HG03432 (cell line): ENCODE results near the gene SDSL.

Experiments
- ATAC-seq: cut with Tn5 transposase; IDR thresholded peaks from one replicate; pipeline ENCODE4 v1.9.1; 2021; ENCODE audit warnings: mild to moderate bottlenecking, moderate library complexity; ENCODE audit not compliant: unreplicated experiment

Gene SDSL

DNA sequence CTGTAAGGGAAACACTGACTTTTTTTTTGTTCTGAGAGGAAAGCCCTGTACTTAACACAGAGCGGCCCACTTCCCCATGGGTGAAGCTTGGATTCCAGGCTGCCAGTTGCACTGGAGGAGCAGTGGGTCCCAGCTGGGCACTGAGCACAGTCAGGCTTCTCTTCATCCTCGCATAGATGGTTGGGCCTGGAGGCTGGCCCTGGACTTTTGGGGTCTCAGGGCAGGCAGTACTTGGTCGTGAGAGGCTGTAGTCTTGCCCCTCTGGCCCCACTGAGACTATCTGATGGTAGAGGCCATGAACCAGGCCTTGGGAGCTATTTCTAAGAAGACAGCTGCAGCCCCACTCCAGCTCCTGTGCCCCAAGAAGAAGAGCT lies 55.6 kb downstream of the SDSL start:
- no peak for ATAC-seq

DNA sequence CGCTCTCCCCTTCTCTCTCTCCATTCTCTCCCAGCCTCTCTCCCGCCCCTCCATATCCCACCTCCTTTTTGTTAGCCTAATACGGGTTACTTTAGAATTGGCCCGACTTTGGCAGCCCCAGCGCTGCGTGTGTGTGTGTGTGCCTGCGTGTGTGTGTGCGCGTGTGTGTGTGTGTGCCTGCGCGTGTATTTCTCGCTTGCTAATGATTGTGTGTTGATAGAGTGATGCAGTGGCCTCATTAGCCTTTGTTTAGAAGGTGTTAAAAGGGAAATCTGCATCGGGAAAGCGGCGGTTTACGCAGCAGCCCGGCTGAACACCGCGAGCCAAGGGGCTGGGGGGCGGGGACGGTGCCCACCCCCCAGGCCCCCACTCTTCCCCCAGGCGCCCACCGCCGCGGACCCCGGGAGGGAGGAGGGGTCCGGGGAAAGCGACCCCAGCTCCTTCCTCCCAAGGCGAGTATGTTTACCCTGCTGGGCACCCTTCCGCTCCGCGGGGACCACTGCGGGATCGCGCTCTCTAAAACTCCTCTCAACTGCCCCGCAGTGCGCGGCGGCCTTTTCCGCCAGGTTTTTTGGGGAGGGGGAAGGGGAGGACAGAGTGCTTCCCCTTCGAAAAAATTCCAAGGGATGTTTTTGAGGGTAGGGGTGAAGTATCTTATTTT lies 56.3 kb downstream of the SDSL start:
- ATAC-seq, result no peak

DNA sequence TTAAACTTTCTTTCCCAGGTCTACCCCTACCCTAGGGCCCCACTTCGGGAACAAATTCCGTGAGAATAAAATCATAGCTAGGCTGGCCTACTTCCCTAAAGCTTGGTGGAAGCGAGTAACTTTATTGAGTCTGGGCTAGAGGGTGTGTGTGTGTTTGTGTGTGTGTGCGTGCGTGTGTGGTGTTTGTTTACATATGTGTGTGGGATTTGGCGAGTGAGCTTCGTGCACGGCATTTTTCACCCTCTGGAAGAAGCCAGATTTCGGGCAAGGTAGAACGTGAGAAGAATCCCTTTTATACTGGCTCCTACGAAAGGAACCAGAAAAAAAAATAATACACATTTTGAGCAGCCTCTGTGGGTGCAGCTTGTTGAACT lies 57.0 kb downstream of the SDSL start:
- ATAC-seq, result no peak

DNA sequence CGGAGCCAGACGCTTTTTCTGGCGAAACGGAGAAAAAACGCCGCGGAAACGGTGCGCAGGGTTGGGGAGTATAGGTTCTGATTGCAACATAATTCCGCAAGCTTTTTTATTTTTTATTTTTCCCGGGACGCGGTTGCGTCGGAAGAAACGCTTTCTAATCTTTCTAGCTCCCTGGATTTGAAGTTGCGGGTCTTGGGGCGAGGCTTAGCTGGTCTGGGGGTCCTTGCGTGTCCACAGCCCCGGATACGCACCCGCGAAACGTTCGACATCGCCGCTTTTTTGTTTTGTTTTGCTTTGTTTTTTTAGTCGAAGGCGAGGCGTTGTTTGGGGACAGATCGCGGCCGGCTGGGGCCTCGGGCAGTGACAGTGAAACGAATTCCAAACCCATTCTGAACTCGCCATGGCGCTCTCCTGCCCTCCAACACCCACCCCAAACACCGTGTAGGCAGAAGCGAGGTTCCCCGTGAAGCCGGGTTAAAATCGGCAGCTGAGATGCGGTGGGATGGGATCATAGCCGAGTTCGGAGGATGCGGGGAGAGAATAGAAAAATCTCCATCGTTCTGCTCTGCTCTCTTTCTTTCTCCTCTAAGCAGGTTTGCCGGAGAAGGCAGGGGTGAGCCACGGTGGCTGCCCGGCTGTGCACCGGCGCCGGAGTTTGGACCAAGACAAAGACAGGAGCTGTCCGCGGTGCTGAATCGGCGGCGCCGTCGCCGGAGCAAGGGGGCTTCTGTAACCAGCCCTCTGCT lies 57.6 kb downstream of the SDSL start:
- ATAC-seq, result no peak

DNA sequence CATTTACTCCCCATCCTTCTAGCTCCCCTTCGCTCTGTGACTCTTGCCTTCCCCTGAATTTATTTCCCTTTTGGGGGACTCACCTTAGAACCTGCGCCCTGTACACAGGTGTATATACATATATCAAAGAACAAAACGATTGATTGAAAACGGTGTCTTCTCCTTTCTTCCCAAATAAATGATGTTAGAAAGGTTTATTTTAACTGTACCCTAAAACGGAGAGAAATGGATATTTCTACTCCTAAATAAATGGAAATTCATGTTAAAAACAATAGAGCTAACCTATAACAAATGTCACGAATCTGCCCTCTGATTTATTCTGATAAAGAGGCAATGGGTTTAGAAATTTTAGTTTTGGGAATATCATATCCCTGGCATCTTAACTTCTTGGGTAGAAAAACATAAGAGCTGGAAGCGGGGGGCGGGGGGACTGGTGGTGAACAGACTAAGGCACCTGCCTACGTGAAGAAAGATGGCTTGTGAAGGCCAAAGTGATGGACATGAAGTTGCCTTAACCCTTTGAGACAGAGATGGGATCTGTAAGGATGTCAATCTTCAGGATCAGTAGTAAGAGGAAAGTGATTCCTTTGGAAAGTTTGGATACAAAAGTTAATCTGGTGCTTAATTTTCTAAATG lies 58.3 kb downstream of the SDSL start:
- no peak for ATAC-seq

DNA sequence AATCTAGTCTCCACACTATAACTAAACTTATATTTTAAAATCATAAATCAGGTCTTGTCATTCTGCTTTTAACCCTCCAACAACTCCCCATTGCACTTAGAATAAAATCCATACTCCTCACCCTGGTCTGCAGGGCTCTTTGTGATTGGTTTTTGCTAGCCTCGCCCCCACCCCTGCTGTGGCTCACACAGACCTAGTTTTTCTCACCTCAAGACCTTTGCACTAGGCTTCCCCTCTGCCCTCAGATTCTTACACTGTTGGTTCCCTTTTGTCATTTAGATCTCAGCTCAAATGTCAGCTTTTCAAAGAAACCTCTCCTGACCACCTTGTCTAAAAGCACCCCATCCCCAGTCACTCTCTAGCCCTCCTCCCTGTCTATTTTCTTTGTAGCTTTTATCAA lies 60.2 kb downstream of the SDSL start:
- no peak for ATAC-seq

DNA sequence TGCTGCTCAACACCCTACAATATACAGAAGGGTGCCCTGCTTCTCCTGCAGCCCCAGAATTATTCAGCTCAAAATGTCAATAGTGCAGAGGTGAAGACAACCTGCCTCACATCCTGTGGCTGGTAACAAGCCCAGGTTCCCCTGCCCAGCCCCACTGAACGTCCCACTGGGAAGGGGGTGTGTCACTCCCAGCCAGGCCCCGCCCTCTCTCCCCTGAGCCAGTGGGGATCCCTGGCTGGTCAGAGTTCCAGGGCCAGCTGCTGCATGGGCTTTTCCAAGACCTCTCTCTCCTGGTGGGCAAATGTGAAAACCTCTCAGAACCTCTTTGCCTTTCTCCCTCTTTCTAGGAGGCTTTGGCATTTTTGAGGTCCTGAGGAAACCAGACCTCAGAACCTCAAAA lies 63.1 kb downstream of the SDSL start:
- ATAC-seq, result no peak

DNA sequence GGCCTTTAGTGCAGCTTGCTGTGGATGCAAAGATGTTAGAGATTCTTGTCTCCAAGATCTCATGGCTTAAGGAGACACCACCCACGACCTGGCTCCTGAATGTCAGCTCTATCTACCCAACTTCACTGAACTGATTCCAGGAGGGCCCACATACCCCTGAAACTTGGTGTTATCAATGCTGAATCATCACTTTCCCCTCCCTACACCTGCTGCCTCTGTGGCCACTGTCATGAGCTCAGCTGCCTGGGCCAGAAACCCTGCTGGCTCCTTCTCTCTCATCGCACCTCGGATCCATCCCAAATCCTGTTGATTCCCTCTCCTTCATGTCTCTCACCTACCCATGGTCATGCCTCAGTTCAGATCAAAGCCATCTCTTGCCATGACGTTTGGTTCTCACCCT lies 64.5 kb downstream of the SDSL start:
- no peak for ATAC-seq
